Cerebellar nuclear complex (tissue), 1 donor: ENCODE data around the gene CHST11.

ENCODE experiments used
- DNase-seq, 2 experiments: peaks; one replicate each; lab custom pipeline; 2025; lab: John Stamatoyannopoulos, UW

The CHST11 gene

DNA sequence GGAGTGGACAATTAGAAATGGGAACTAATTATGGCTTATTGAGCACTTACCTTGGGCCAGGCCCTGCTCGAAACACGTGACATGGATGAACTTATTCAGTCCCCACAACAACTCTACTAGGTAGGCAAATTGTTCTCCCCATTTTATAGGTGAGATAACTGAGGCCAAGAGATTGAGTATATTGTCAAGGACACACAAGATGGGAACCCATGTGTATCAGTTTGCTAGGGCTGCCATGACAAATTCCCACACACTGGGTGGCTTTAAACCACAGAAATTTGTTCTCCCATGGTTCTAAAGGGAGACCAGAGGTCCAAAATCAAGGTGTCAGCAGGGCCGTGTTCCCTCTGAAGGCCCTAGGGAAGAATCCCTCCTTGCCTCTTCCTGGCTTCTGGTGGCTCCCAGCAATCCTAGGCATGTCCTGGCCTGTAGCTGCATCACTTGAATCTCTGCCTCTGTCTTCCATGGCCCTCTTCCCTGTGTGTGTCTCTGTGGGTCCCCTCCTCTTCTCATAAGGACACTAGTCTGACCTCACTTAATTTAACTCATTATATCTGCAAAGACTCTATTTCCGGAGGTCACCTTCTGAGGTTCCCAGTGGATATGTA lies 128.8 kb downstream of the CHST11 start:
- no peak for DNase-seq

DNA sequence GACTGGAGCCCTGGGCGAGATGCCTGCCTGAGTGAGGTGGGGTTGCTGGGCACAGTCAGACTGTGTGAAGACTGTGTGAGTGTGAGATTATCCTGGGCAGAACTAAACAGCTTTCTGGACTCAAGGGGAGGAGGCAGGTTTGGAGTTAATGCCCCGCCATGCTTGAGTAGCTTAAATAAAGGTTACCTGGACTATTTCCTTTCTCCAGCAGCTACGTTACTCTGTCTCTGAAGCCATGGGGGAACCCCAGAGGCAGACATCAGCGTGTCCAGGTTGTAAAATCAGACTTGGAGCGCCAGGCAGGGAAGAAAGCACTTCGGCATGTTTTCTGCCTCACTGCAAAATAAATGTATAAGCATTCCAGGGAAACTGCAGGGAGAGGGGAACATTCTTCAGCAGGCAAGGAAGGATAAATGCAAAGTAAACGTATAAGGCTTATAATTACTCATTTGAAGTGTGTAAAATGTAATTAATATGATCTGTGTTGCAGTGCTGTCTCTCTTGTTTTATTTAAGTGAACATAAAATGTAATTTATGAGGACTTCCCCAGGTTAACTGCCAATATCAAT lies 129.7 kb downstream of the CHST11 start:
- no peak for DNase-seq

DNA sequence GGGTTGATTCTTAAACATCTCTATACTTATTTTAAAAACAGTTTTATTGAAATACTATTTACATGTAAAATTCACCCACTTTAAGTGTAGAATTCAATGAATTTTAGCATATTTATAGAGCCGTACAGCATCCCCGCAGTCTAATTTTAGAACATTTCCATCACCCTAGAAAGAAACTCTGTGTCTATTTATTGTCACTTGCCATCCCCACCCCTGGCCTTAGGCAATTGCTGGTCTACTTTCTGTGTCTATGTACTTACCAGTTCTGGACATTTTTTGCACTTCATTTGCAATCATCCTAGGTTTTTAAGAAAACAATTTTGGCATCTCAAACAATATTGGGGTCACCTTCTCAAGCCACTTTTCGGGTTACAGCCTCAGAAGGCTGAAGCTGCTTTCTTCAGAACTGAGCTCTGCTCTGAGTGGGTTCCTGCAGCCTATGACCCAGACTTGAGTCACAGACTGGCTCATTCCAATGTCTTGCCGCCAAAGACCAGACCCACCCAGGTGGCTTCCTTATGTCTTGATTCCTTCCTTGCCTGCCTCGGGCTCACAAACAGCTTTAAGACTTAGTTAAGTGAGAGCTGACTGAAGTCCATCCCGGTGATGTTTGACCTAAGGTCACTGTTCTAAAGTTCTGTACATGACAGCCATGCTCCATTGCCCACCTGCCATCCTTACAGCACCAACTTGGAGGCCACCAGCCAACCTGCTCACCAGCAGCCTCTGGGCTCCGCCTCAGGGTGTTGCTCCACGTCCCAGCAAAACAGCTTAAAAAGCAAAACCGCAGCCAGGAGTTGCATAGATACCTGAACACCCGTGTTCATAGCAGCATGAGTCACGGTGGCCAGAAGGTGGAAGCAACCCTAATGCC lies 131.5 kb downstream of the CHST11 start:
- no peak for DNase-seq

DNA sequence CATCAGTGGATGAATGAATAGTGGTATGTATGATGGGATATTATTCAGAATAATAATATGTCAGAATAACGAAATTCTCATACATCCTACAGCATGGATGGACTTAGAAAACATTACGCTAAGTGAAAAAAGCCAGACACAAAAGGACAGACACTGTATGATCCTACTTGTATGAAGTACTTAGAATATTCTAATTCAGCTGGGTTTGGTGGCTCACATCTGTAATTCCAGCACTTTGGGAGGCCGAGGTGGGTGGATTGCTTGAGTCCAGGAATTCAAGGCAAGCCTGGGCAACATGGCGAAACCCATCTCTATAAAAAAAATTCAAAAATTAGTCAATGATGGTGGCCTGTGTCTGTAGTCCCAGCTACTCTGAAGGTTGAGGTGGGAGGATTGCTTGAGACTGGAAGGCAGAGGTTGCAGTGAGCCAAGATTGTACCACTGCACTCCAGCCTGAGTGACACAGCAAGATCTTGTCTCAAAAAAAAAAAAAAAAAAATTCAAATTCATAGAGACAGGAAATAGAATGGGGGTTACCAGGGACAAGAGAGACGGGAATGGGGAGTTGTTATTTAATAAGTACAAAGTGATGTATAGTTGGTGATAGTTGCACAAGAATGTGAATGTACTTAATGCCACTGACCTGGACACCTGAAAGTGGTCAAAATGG lies 132.3 kb downstream of the CHST11 start:
- no peak for DNase-seq

DNA sequence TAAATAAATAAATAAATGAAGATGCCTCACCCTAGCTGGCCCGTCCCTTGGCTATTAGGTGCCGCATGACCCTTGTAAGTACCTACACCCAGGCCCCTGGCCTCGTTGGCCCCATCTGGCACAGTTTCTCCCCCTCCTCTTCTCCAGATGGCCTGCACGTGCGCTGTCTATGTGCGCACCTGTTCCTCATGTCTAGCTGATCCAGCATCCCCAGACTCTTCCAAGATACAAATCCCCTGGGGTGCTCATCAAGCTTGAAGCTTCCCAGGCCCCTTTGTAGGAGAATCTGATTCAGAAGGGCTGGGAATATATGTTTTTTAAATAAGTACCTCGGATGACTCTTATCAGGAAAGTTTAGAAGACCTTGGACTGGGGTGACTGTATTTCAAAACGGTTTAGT lies 133.3 kb downstream of the CHST11 start:
- no peak for DNase-seq

DNA sequence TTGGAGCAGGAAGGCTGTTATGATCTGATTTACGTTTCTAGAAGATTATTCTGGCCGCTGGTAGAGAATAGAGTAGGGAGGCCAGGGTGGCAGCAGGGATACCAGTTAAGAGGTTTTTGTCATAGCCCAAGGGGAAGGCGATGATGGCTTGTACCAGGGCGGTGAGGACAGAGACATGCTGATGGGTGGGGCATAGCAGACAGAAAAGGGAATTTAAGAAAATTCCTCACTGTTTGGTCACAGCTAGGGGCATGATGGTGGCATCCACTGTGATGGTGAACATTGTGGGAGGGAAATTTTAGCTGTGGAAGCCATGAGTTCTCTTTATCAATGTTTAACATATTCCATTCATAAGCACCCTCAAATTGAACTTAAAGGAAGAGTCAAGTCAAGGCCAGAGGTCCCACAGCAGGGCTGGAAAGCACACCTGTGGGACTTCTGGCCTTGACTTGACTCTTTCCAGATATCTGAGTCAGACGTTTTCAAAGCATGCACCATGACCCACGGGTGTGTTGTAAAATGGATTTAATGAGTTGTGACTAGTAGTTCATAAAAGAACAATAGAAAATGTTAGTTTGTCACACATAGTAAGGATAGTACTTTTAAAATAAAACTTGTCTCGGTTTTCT lies 134.6 kb downstream of the CHST11 start:
- DNase-seq, result no peak

DNA sequence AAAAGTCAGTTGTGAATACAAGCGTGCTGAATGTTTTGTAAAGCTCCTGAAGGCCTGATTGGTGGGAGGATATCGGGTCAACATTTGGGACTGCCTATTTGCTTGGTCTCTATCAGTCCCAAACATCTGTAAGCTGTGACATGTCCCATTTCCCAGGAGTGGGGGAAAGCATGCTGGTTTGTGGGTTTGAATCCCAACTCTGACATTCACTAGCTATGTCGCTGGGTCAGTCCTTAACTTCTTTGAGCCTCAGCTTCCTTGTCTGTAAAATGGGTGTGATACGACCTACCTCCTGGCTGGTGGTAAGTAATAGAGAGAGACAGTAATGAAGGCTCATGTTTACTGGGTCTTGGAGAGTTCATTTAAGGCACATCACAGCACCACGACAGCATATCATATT lies 136.7 kb downstream of the CHST11 start:
- DNase-seq, result no peak

DNA sequence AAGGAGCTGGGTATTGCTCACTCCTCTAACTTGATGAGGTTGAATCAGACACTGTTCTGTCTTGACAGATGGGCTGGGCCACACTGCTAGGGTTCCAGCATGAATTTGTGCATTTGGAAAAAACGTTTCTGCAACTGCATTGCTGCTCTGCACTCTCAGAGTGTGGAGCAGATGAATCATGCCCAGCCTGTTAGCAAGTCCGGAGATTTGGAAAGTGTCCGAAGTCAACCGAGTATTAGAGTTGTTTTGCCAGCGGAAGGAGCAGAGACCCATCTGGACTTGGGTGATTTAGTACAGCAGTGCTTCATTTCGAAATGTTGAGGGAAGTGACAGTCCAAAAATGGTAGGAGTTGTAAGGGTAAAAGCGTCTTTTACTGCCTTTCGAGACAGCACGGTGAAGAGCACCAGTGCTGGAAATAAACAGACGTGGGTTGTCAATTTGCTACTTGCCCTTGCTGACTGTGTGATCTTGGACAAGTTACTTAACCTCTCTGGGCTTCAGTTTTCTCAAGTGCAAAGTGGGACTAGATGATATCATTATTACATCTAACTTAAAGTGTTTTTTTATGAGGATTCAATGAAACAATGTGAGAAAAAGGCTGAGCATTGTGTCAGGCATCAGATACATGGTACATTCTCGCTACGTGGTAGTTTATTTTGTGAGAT lies 139.5 kb downstream of the CHST11 start:
- DNase-seq, result no peak

DNA sequence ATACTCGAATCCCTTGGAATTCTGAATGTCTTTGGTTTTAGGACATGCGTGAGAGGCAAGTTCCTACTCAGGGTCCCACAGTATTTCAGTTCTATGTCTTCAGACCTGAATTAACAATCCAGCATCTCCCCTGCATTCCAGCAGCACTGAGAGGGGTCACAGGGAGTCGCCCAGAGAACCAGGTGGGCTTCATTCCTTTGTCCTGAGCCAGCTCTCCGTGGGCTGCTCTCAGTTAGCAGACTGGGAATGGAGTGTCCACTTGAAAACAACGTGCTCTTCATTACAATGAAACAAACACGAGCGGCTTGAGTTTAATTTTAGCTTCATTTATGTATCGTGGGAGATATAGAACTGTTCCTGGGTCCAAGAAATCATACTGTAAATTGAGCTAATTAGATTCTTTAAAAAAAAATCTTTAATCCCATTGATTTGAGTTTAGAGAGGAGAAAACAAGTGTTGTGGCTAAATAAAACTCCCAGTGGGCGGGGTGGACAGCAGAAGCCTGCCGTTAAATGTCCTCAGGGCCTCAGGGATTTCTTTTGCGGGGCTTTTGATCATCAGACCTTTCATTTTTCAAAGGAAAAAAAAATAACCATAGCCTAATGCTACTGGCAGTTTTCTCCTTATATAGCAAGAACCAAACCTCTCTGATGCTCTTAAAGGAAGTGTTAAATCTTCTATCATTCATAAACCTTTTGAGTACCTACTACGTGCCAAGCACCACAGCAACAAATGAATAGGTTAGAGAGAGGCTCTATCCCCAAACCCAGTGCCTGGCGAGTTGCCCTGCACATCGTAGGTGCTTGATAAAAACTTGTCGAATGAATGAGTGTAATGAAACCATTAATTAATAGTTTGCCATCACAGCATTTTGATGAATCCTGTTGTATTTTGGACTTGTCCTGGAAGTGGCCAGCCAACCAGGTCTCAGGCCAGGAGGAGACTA lies 140.4 kb downstream of the CHST11 start:
- no peak for DNase-seq

DNA sequence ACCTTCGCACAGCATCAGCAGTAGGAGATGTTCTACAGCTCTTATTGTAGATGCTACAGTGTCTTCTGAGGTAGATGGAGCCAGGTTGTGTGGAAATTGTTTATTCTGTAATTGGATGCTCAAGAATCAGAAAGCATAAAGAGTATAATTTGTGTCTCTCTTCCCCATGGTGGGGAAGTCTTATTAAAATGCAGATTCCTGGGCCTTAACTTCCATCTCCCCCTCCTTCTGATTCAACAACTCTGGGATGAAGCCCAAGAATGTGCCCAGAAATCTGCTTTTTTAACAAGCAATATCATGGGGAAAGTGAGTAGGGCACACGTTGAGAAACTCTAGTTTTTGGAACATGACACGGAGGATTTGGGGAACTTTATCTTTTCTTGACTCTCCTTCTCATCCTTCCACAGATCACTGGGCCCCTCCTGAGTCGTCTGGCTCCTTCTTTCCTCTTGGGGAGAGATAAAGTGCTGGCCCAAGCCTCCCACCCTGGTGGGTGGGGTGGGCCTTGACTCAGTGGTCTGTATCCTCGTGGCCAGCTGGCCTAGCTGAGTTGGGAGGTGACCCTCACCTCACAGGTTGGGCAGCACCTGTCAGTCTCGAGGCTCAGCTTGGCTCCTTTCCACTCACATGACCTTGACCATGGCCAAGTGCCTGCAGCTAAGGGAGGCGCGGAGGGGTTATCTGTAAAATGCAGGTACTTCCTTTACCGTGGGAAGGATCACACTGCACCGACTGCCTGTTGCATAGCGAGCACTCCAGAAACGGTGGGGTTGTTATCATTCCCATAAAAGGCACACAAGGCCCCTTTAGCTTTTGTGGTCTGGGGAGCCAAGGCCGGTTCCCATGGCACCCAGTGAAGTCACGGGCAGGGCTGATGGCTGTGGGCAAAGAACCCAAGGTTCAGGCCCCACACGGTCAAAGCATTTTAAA lies 141.9 kb downstream of the CHST11 start:
- DNase-seq, result no peak

DNA sequence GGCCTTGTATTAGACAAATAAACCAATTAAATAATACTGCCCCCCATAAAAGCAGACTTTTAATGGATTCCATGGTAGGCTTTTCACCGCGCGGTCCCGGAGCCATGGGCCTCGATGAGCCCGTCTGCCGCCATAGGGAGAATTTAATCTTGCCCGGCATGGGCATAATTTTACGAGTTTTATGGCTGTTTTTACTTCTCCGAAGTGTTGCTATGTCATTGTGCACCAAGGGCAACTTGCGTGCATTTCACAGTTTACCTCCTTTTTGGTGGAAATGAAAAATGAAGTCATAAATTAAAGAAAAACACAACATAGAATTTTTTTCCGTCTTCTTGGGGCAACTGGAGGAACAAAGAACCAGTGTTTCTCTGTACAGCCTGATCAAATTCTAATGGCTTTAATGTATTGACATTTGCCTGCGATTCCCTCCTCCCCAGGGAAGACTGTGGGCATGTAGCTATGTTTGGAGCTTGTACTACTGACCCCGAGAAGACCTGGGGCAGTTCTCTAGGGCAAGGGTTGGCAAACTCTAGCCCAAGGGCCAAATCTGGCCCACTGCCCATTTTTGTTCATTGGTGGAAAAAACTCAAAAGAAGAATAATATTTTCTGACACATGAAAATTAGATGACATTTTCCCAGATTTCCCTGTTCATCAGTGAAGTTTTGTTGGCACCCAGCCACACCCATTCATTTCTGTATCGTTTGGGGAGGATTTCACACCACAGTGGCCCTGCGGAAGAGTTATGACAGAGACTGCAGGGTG lies 142.7 kb downstream of the CHST11 start:
- no peak for DNase-seq

DNA sequence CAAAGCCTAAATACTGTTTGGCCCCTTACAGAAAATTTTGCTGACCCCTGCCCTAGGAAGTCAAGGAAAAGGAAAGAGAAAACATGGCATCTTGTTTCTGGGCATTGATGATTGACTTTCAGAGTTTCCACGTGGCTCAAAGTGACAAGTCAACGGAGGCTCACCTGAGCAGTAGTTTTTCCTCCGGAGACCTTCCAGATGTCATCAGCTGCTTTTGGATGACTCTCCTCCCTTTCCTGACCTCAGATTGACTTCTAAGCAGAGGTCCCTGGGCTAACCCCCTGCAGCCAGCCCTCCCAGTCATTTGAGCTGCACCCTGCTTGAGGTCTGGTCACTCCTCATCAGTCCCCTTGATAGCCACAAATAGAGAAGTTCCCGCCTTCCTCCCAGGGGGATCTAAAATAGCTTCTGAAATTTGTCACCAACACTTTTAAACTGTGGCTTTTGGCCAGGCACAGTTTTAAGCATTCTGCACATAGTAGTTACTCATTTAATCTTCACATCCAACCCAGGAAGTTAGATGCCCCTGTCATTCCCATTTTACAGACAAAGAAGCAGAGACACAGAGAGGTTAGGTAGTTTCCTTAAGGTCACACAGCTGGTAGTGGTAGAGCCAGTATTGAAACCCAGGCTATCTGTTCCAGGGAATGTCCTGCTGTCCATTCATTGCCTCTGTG lies 143.4 kb downstream of the CHST11 start:
- DNase-seq, result no peak

DNA sequence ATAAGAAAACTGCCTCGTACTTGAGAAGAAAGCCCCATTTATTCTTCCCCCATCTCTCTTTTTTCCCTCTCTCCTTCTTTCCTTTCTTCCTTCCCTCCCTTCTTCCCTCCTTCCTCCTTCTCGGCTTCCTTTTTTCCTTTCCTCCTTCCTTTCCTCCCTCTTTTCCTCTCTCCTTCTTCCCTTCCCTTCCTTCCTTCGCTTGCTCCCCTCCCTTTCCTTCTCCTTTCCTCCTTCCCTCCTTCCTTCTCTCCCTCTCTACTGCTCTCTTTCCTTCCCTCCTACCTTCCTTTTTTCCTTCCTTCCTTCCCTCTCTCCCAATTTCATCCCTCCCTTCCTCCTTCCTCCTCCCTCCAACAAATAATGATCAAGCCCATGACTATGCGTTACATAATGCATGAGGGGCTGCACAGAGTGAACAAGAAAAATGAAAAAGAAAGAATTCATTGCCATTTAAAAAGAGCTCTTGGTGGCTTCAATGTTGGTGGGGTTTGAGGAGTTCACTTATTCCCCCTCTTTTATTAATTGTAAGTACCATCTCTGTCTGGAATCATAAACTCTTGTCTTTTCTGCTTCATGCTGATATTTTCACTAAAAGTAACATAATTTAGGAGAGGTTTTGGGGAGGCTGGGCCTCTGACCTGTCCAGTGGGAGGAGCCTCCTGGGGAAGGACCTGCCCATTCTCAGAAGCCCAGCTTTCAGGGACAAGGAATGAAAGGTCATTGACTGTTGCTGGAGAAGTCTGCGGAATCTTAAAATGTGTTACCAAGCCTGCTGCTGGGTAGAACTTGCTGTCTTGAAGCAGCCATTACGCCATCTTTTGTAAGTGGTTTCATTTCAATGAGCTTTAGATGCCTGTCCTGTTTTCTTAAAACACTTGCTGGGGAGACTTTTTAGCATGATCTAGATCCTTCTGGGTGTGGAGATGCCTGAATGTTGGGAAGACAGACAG lies 144.3 kb downstream of the CHST11 start:
- no peak for DNase-seq

DNA sequence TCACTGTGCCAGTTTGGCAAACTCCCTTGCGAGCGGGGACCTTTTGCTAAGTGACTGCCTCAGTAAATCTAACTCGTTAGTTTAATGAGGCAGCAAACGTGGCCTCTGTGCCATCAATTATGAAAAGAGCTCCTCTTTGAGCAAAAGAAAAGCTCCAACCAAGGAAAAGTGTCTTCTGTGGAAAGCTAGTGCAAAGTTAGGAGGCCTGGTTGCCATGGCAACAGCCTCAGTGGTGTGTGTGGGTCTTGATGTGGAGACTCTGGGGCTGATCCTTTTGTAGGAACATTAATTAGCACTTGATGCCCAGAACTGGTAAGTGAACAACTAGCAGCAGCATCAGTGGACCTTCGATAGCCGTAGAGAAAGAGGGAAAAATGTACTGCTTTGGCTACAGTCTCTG lies 145.7 kb downstream of the CHST11 start:
- DNase-seq, result no peak

DNA sequence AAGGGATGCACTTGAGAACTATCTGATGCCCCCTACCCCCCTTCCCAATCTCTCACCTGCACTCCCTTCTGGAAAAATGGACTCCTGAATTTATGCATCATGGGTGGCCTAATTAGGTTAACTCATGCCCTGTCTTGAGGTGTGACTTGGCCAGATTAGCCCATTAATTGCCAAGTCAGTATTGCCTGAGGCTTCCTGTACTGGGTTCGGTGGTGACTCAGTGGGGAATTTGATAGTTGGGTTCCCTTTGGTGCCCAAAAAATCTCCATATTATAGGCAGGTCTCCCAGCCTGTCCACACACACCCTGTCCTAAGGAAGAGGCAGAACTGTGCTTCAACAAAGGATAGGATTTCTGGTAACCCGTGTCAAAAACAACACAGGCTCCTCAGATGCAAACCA lies 146.1 kb downstream of the CHST11 start:
- DNase-seq, result no peak

DNA sequence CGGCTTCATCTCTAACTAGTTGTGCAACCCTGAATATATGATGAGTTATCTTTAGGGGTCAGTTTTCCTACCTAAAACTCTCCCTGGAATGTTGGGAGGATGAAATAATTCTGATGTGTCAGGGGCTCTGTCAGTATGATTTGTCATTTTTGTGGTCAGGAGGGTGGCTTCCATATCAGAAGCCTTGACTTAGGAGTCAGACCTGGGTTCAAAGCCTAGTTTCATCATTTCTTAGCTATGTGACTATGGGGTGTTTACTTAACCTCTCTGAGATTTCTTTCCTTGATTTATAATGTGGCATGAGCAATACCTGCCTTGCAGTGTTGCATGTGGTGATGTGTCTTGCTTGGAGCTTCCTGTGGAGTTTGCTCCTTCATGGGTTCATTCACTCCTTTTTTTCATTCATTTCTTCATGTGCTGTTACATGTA lies 146.8 kb downstream of the CHST11 start:
- no peak for DNase-seq
